CD4-positive, alpha-beta T cell (primary cell): Measurements from ENCODE around the gene MAGEA4. TPM values are rescaled to one million over a fixed set of nuclear protein-coding genes. Genes with fewer than 3 reads are reported as not detected.

Experiments
- ATAC-seq: fragments of 200-7000 bp; cut with Tn5 transposase; one replicate; pipeline ENCODE4 v1.10.0; 2022; ENCODE audit warnings: mild to moderate bottlenecking; ENCODE audit not compliant: poor library complexity
- CTCF ChIA-PET: fragments of 350-600 bp; sonication (Branson Sonifier 250); formaldehyde crosslinking; loops from one replicate; lab custom pipeline; 2021; ENCODE audit warnings: antibody characterized with exemption, inconsistent platforms; lab: Charles Lee
- POLR2A ChIA-PET: fragments of 350-600 bp; sonication (Branson Sonifier 250); formaldehyde crosslinking; loops from one replicate; lab custom pipeline; 2021; ENCODE audit warnings: antibody characterized with exemption, inconsistent platforms; lab: Charles Lee
- DNase-seq, 14 experiments: peaks; one replicate each; pipeline ENCODE4 v3.0.0-alpha.2; 2013 to 2020; ENCODE audit warnings: mixed read lengths in 2 of 14
- H3K27ac ChIP-seq, 2 donors: one replicate each; pipeline versions ENCODE4 v1.5.1 to v1.7.0; 2013; ENCODE audit warnings: low read length in 2 of 2, low read depth in 1 of 2, mild to moderate bottlenecking in 1 of 2
- H3K27me3 ChIP-seq, 2 experiments: 1 replicate in 1 of 2; 2 replicates in 1 of 2; pipeline versions ENCODE4 v1.6.1 to v1.7.0; 2013; ENCODE audit warnings: low read length in 2 of 2, control low read depth in 1 of 2, mild to moderate bottlenecking in 1 of 2, moderate library complexity in 1 of 2; ENCODE audit not compliant: insufficient read depth in 2 of 2, control insufficient read depth in 1 of 2
- H3K36me3 ChIP-seq: one replicate; pipeline ENCODE4 v1.6.1; 2013; ENCODE audit warnings: low read length, control low read depth; ENCODE audit not compliant: insufficient read depth
- H3K4me1 ChIP-seq: one replicate; pipeline ENCODE4 v1.6.1; 2013; ENCODE audit warnings: low read length, control low read depth; ENCODE audit not compliant: insufficient read depth
- H3K4me3 ChIP-seq: one replicate; pipeline ENCODE4 v1.5.1; 2013; ENCODE audit warnings: mild to moderate bottlenecking, low read length, moderate library complexity
- H3K9me3 ChIP-seq, 2 experiments: 1 replicate in 1 of 2; 2 replicates in 1 of 2; pipeline versions ENCODE4 v1.6.1 to v1.7.0; 2013; ENCODE audit warnings: low read length in 2 of 2, mild to moderate bottlenecking in 2 of 2, control low read depth in 1 of 2, moderate library complexity in 1 of 2; ENCODE audit not compliant: control insufficient read depth in 1 of 2, insufficient read depth in 1 of 2
- H3K27ac Mint-ChIP-seq: one replicate; pipeline ENCODE4 v1.8.0; 2020; ENCODE audit warnings: mixed read lengths
- H3K27me3 Mint-ChIP-seq: one replicate; pipeline ENCODE4 v1.8.0; 2021; ENCODE audit warnings: mixed read lengths
- H3K36me3 Mint-ChIP-seq: one replicate; pipeline ENCODE4 v1.8.0; 2021; ENCODE audit warnings: low read depth, mixed read lengths
- H3K4me1 Mint-ChIP-seq: one replicate; pipeline ENCODE4 v1.8.0; 2021; ENCODE audit warnings: low read depth, mixed read lengths
- H3K4me3 Mint-ChIP-seq: one replicate; pipeline ENCODE4 v1.8.0; 2020; ENCODE audit warnings: mild to moderate bottlenecking, mixed read lengths
- H3K9me3 Mint-ChIP-seq: one replicate; pipeline ENCODE4 v1.8.0; 2020; ENCODE audit warnings: mixed read lengths
- intact Hi-C, 2 experiments: fragments of 100-400 bp; cut with DNase I in 1 of 2; cut with micrococcal nuclease in 1 of 2; formaldehyde crosslinking; loops; one replicate each; pipeline versions ENCODE4 v1.15.1 to v1.9.0; 2023 to 2025; cut with DNase I, micrococcal nuclease
- total RNA-seq, 174 experiments: library from RNA in 2 of 174; stranded (reverse) in 2 of 174; gene quantifications; one replicate each; pipeline ENCODE4 v1.2.3 and lab custom pipeline; 2021 to 2026
- TF ChIP-seq, protein P1 (sequence below): fragments of 200-600 bp; IDR thresholded peaks from one replicate; pipeline ENCODE4 v1.8.0; 2022; ENCODE audit warnings: antibody characterized with exemption, mild to moderate bottlenecking

MAGEA4 gene
- total RNA-seq, 2 experiments from 2014 or later, result not detected

DNA sequence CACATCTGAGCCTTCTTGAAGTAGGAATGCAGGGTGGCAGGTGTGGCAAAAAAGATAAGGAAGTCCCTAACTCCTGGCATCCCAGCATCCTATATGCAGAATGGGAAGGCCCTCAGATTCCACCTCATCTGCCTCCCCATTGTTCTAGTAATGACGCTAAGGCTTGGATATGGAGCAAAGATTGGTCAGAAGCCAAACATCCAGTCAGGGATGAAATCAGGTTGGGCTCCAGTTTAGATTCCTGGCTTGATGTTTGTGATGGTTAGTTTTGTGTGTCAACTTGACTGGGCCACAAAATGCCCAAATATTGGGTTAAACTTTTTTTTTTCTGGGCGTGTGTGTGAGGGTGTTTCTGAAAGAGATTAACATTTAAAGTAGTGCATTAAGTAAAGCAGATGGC lies 39.6 kb upstream of the MAGEA4 start:
- intact Hi-C loops, result no loop called here
- no peak overlapping the region for H3K27ac ChIP-seq
- TF ChIP-seq, protein P1, sequence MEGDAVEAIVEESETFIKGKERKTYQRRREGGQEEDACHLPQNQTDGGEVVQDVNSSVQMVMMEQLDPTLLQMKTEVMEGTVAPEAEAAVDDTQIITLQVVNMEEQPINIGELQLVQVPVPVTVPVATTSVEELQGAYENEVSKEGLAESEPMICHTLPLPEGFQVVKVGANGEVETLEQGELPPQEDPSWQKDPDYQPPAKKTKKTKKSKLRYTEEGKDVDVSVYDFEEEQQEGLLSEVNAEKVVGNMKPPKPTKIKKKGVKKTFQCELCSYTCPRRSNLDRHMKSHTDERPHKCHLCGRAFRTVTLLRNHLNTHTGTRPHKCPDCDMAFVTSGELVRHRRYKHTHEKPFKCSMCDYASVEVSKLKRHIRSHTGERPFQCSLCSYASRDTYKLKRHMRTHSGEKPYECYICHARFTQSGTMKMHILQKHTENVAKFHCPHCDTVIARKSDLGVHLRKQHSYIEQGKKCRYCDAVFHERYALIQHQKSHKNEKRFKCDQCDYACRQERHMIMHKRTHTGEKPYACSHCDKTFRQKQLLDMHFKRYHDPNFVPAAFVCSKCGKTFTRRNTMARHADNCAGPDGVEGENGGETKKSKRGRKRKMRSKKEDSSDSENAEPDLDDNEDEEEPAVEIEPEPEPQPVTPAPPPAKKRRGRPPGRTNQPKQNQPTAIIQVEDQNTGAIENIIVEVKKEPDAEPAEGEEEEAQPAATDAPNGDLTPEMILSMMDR, result no peak
- H3K4me3 ChIP-seq, result no peak overlapping the region
- CTCF ChIA-PET, result no interaction called here
- H3K9me3 ChIP-seq, result no peaks in the 10 kb centered on the region
- H3K36me3 ChIP-seq, result no peaks in the 10 kb centered on the region
- POLR2A ChIA-PET, result no interaction called here
- no peaks in the 10 kb centered on the region for H3K9me3 Mint-ChIP-seq
- ATAC-seq, result no peak
- no peak for DNase-seq
- no peaks in the 10 kb centered on the region for H3K27me3 ChIP-seq
- no peak overlapping the region for H3K27ac Mint-ChIP-seq
- H3K36me3 Mint-ChIP-seq, result no peaks in the 10 kb centered on the region
- H3K27me3 Mint-ChIP-seq, result peaks cover 6% of the 10 kb centered on the region
- H3K4me1 ChIP-seq, result no peaks in the 10 kb centered on the region
- H3K4me3 Mint-ChIP-seq, result no peak overlapping the region
- H3K4me1 Mint-ChIP-seq, result no peaks in the 10 kb centered on the region

DNA sequence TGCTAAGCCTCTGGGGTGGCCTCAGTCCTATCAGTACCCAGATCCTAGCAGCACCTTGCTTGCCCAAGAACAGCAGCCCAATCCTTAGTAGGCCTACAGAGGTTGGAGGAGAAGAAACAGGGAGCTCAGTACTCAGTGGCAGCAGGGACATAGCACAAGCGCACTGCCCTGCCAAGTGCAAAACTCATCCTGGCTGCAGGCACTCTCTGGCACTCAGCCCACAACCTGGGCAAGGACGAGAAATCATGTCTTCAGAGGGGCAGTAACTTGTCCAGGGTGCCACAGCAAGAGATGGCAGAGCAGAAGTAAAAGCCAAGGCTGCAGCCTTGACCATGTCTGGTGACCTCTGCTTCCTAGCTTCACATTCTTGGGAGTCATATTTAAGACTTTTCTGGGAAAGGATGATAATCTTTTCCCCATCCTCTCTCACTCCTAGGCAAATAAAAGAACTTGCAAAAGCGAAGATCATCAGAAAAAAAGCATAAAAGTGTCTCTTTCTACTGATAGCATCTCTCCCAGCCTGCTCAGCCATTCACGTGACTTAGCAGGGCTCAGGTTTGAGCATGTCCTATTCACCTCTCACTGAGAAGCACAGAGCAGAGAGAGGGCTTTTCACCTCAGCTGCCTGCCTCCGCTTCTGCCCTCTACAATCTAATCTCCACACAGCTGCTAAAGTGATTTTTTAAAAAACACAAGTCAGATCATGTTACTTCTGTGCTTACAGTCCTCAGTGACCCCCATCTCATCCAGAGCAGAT lies 37.2 kb upstream of the MAGEA4 start:
- ChIA-PET POLR2A (no interaction called here), CTCF (no interaction called here)
- TF ChIP-seq, protein P1, result no peak
- no peak overlapping the region for H3K27ac Mint-ChIP-seq
- intact Hi-C loops, result no loop called here
- Histone ChIP-seq H3K4me3 (no peak overlapping the region), H3K27me3 (no peaks in the 10 kb centered on the region), H3K36me3 (no peaks in the 10 kb centered on the region), H3K4me1 (no peaks in the 10 kb centered on the region), H3K27ac (no peak overlapping the region), H3K9me3 (no peaks in the 10 kb centered on the region)
- DNase-seq (no peak), ATAC-seq (no peak)
- no peaks in the 10 kb centered on the region for H3K9me3 Mint-ChIP-seq
- H3K36me3 Mint-ChIP-seq, result no peaks in the 10 kb centered on the region
- peaks cover 6% of the 10 kb centered on the region for H3K27me3 Mint-ChIP-seq
- H3K4me1 Mint-ChIP-seq, result no peaks in the 10 kb centered on the region
- no peak overlapping the region for H3K4me3 Mint-ChIP-seq

DNA sequence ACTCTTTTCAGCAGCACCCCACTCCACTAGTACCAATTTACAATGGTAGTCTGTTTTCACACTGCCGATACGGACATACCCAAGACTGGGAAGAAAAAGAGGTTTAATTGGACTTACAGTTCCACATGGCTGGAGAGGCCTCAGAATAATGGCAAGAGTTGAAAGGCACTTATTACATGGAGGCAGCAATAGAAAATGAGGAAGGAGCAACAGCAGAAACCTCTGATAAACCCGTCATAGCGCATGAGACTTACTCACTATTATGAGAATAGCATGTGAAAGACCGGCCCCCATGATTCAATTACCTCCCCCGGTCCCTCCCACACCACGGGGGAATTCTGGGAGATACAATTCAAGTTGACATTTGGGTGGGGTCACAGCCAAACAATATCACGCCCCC lies 34.1 kb upstream of the MAGEA4 start:
- Histone ChIP-seq H3K27me3 (no peaks in the 10 kb centered on the region), H3K27ac (no peak overlapping the region), H3K9me3 (no peaks in the 10 kb centered on the region), H3K4me1 (no peaks in the 10 kb centered on the region), H3K4me3 (no peak overlapping the region), H3K36me3 (no peaks in the 10 kb centered on the region)
- Mint-ChIP-seq H3K27ac (no peak overlapping the region), H3K4me1 (no peaks in the 10 kb centered on the region), H3K4me3 (no peak overlapping the region), H3K27me3 (peaks cover 3% of the 10 kb centered on the region), H3K9me3 (no peaks in the 10 kb centered on the region), H3K36me3 (no peaks in the 10 kb centered on the region)
- ATAC-seq (no peak), DNase-seq (no peak)
- POLR2A ChIA-PET, result no interaction called here
- intact Hi-C loops, result no loop called here
- TF ChIP-seq, protein P1, result no peak
- CTCF ChIA-PET, result no interaction called here
